Measurements from ENCODE around the gene YJU2.

DNA sequence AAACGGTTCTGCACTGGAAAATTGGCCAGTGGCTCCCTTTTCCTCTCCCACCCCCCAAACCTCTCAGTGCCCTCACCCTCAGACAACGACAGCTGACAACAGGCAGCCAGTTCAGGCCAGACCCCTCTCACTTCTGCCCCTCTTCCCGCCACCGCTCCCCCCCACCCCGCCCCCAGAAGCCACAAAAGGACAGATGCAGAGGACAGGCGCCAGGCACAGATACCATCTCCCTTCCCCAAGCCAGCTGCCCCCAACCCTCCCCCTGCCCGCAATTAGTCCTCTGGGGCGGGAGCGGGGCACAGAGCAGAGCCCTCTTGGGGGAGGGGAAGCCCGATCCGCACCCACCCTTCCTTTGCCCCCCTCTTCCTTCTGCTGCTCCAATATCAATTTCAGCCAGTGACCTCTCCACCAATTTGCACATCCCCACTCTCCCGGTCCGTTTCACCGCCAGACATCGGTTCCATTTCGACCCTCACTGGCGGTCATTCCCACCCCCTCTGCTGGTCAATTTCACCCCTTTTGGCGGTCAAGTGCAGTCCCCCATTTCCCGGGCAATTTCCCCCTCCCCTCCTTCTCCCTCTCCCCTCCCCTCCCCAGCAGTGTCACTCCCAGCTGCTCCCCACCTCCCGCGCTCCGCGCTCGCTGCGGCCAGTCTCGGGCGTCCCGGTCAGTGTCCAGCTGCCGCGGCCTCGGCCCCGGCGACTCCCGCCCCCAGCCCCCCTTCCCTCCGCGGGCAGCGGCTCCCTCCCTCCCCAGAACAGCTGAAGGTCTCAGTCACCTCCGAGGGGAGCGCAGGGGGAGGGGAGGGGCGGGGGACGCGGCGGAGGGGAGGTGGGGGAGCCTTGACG is 31.8 kb downstream of the YJU2 start, which contains the start of gene SHD:
- TF ChIP-seq CTCF (IDR thresholded peaks at IDR 0.05), result no peak
- TF ChIP-seq EP300 (IDR thresholded peaks at IDR 0.05), result no peak
- TF ChIP-seq POLR2A (IDR thresholded peaks at IDR 0.05), result no peak
